ENCODE measurements around the gene SCN8A. TPM values are rescaled to one million over a fixed set of nuclear protein-coding genes. Genes with fewer than 3 reads are reported as not detected.
A peak's percentile ranks its signal among the peaks of the same experiment; 100 is the strongest.
"Not testable (repeated sequence)": the region's sequence is repeated elsewhere in the genome, so short reads cannot be mapped to it uniquely, and the experiment has no call there.

Gene SCN8A
- polyA plus RNA-seq, 3 donors, result 1.9 to 2.8 (median 2.0) TPM

- peak in 6 of 11 donors; percentile 49 to 76 (median 70) for DNase-seq (ENCODE audit: extremely low read depth in 1 of 11, low read depth in 9 of 11, low spot score in 4 of 11)
Measured at GRCh38 chr12:51820526-51821439, 229.8 kb downstream of the SCN8A start.

GRCh38 chr12:51821440-51822260, 230.6 kb downstream of the SCN8A start:
- no peak for DNase-seq (ENCODE audit: extremely low read depth in 1 of 11, low read depth in 9 of 11, low spot score in 4 of 11)

DNA sequence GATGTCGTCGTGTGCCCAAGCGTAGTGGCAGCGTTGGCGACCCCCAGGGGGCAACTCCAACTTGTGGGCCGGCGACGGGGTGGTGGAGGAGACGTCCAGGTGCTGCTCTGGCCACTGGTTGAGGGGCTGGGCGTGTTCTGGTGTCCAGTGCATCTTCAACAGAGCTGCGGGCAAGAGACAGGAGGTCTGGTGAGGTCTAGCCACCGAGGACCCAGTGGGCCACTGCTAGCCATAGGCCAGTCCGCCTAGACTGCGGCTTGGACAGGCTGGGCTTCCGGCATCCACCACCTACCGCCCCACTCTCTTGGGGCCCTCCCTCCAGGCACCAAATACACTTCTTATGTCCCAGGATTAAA, 231.2 kb downstream of the SCN8A start:
- DNase-seq (ENCODE audit: extremely low read depth in 1 of 11, low read depth in 9 of 11, low spot score in 4 of 11), result no peak

GRCh38 chr12:51822956-51823355, 231.9 kb downstream of the SCN8A start:
- no peak for DNase-seq (ENCODE audit: extremely low read depth in 1 of 11, low read depth in 9 of 11, low spot score in 4 of 11)

- DNase-seq (ENCODE audit: extremely low read depth in 1 of 11, low read depth in 9 of 11, low spot score in 4 of 11), result no peak
Measured at GRCh38 chr12:51823875-51824565, 233.0 kb downstream of the SCN8A start.

- DNase-seq (ENCODE audit: extremely low read depth in 1 of 11, low read depth in 9 of 11, low spot score in 4 of 11), result no peak
Measured at GRCh38 chr12:51825216-51825615, 234.2 kb downstream of the SCN8A start.

GRCh38 chr12:51826881-51827280, 235.8 kb downstream of the SCN8A start:
- no peak for DNase-seq (ENCODE audit: extremely low read depth in 1 of 11, low read depth in 9 of 11, low spot score in 4 of 11)

- DNase-seq (ENCODE audit: extremely low read depth in 1 of 11, low read depth in 9 of 11, low spot score in 4 of 11), result no peak
Measured at GRCh38 chr12:51827925-51828818, 237.1 kb downstream of the SCN8A start.

DNA sequence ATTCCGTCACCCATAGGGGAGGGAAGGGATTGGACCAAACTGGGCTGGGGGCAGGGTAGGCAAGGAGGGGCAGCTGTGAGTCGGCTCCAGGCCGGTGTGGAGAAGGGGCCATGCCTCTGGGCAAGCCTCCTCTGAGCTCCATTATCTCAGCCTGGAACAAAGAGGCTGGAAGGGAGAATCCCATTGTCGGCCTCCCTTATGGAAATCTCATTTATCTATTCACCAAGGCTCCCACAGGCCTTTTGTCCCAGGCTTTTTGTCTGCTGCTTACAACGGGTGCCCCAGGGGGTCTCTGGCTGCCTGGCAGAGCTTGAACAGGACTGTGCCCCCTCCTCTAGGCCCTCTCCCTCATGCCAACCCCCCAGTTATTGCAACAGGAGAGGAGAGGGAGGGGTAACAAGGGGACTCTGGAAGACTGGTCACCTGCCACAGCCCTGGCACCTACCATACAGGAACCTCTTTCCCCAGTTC, 238.0 kb downstream of the SCN8A start:
- DNase-seq (ENCODE audit: extremely low read depth in 1 of 11, low read depth in 9 of 11, low spot score in 4 of 11), result no peak

DNA sequence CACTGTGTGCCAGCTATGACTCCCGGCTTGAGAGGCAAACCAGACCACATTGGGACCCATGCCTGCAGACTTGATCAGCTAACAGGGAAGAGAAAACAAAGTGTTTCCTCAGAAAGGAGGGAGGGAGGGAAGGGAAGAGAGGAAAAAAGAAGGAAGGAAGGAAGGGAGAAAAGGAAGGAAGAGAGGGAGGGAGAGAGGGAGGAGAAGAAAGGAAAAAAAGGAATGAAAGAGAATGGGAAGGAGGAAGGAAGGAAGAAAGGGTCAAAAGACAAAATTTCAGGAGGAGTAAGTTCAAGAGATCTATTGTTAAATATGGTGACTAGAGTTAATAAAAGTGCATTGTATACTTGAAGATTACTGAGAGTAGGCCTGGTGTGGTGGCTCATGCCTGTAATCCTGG, 238.6 kb downstream of the SCN8A start:
- no peak for DNase-seq (ENCODE audit: extremely low read depth in 1 of 11, low read depth in 9 of 11, low spot score in 4 of 11)

DNA sequence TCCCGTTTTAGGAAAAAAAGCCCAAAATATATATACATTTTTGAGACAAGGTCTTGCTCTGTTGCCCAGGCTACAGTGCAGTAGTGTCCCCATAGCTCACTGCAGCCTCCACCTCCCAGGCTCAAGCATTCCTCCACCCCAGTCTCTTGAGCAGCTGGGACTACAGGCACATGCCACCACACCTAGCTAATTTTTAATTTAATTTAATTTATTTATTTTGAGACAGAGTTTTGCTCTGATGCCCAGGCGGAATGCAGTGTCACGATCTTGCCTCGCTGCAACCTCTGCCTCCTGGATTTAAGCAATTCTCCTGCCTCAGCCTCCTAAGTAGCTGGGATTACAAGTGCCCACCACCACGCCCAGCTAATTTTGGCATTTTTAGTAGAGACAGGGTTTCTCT, 240.8 kb downstream of the SCN8A start:
- not testable (repeated sequence) for DNase-seq (ENCODE audit: extremely low read depth in 1 of 11, low read depth in 9 of 11, low spot score in 4 of 11)

DNA sequence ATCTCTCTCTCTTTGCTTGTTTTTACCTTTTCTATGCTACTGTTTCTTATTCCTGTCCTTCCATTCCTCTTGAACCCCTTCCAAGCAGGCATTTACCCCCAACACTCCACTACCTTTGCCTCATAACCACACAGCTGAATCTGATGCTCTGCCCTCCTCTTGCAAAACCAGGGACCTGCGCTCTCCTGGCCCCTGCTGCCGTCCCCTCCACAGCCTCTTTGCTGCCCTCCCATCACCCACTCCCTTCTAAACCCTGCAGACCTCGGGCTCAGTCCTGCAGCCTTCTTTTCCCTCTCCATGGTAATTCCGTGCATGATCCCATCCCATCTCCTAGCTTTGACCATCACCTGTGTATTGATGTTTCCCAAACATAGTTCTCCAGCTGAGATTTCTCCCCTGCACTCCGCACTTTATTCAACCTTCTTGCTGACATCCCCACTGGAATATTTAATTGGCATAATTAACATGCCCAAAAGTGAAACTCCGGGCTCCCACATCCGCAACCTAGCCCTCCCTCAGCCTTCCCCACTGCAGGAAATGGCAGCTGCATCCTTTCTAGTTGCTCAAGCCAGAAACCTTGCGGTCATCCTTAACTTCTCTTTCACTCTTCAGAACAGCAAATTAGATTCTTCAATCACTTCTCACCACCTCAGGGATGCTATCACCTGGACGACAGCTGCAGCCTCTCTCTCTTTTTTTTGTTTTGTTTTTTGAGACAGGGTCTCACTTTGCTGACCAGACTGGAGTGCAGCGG, 241.5 kb downstream of the SCN8A start:
- DNase-seq (ENCODE audit: extremely low read depth in 1 of 11, low read depth in 9 of 11, low spot score in 4 of 11), result no peak

DNA sequence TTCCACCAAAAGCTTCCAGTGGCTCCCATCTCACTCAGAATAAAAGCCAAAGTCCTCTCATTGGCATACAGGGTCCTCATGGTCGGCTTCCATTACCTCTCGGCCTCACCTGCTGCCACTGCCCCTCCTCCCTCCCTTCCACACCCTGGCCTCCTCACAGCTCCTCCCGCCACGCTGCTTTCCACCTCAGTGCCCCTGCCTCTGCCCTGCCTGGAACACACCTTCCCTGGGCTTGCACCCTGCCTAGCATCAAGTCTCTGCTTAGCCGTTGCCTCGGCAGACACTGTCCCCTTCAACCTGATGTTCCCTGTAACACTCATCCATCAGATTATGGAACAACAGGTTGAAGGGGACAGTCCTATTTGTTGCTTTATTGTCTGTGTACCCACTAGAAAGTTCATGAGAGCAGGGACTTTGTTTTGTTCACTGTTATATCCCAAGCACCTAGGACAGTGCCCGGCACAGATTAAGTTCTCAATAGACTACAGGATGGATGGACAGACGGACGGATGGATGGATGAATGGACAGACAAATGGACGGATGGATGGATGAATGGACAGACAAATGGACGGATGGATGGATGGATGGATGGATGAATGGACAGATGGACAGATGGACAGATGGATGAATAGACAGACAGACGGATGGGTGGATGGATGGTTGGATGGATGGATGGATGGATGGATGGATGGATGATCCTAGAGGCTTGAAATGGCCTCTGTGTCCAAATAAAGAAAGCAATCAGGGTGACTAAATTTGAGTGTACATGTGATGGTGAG, 242.6 kb downstream of the SCN8A start:
- no peak for DNase-seq (ENCODE audit: extremely low read depth in 1 of 11, low read depth in 9 of 11, low spot score in 4 of 11)

- DNase-seq (ENCODE audit: extremely low read depth in 1 of 11, low read depth in 9 of 11, low spot score in 4 of 11), result no peak
Measured at GRCh38 chr12:51834411-51834810, 243.4 kb downstream of the SCN8A start.

DNA sequence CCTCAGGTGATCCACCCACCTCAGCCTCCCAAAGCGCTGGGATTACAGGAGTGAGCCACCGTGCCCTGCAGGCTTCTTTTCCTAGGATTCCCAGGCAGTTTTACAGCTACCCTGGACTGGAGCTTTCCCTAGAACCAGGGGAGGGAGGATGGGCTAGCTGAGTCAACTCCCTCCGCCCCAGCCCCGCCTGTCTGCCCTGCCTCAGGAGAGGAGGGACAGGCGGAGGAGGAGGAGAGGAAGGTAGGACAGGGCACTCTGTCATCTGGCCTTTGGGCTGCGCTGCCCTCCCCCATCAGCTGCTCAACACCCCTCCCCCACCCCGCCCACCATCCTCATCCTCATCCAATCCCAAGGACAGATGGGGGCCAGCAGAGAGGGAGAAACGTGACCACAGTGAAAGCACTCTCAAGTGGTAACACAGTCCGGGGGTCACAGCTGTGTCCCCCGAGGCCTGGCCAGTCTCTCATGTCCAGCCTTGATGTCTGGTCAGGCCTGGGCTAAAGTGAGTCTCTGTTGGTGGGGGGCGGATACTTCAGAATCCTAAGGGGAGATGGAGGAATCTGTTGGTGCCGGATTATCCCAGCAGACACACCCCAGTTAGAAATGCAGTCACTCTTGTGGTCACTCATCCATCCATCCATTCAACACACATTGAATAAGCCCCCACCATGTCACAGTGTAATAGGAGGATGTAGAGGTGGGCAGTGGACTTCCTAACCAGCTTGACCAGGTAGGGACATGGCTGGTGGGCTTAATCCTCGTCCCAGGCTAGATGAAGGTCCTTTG, 245.2 kb downstream of the SCN8A start:
- DNase-seq (ENCODE audit: extremely low read depth in 1 of 11, low read depth in 9 of 11, low spot score in 4 of 11), result no peak

GRCh38 chr12:51836827-51837173, 245.8 kb downstream of the SCN8A start:
- DNase-seq (ENCODE audit: extremely low read depth in 1 of 11, low read depth in 9 of 11, low spot score in 4 of 11), result no peak
